H4 (cell line): ENCODE data around the gene CACHD1. TPM values are rescaled to one million over a fixed set of nuclear protein-coding genes. Genes with fewer than 3 reads are reported as not detected.
A peak's percentile ranks its signal among the peaks of the same experiment; 100 is the strongest.

Experiments used
- DNase-seq: peaks from one replicate; pipeline ENCODE4 v3.0.0-alpha.2; 2015; ENCODE audit warnings: low spot score
- total RNA-seq: library from RNA; depleted of rRNA; stranded (reverse); fragments of >200 nt; shearing (Covaris generic); gene quantifications from 2 replicates; pipeline ENCODE4 v1.2.3, GENCODE V29; 2014

CACHD1 gene
- total RNA-seq, 1 experiment from 2014 or later, result 9.1 TPM

DNA sequence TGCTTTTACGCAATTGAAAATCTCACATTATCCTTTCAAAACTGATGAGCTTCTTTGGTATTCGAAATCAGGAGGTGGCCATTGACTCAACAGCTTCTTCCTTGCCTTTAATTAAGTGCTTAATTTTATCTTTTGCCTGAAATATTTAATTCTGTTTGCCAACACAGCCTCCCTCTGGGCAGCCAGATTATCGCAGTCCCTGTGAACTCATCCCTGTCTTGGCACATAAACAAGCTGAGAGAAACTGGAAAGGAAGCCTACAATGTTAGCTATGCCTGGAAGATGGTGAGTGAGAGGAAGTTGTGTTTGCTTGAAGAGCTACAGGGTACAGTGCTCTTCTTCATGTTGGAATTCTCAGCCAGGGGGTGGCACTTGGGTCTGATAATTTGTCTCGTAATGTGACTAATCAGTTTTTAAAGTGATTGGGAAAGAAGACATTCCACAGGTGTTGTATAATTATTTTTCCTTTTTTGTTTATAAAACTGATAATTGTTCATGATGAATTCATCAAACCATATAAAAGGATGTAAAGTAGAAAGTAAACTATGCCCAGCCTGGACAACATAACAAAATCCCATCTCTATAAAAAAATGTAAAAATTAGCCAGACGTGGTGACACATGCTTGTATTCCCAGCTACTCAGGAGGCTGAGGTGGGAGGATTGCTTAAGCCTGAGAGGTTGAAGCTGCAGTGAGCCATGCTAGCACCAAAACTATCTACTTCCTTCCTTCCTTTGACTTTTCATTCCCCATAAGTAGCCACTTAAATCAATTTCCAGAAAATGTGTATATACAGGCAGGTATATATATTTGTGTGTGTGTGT is 184.8 kb downstream of the CACHD1 start:
- no peak for DNase-seq

- DNase-seq, result no peak
Measured at GRCh38 chr1:64655861-64656260, 185.9 kb downstream of the CACHD1 start.

- DNase-seq, result no peak
Measured at GRCh38 chr1:64659478-64660138, 189.7 kb downstream of the CACHD1 start.

GRCh38 chr1:64663668-64664067 is 193.7 kb downstream of the CACHD1 start:
- peak; percentile 42 for DNase-seq

GRCh38 chr1:64664299-64664698 is 194.4 kb downstream of the CACHD1 start:
- no peak for DNase-seq

DNA sequence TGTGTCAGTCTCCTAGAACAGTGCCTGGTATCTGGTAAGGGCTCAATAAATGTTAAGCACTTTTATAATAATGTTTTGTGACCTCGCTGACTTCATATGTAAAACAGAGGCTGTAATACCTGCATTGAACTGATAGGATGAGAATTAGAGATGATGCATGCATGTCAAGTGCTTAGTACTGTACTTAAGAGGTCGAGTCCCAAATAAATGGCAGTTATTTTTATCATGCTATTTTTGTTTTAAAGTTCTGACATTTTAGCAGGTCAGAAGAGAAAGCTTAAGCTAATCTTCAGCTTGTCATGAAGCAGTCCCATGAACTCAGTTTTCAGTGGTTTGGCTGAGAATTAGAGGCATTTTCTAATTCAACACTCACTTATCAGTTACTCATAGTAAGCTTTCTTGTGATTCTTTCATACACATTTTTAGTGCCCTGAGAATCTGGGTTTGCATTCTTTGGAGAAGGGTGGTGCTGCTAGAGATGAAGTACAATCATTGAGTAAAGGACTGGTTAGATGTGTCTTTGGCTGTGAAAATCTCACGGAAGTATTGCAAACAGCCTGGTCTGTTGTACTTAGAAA is 199.3 kb downstream of the CACHD1 start:
- DNase-seq, result no peak

DNA sequence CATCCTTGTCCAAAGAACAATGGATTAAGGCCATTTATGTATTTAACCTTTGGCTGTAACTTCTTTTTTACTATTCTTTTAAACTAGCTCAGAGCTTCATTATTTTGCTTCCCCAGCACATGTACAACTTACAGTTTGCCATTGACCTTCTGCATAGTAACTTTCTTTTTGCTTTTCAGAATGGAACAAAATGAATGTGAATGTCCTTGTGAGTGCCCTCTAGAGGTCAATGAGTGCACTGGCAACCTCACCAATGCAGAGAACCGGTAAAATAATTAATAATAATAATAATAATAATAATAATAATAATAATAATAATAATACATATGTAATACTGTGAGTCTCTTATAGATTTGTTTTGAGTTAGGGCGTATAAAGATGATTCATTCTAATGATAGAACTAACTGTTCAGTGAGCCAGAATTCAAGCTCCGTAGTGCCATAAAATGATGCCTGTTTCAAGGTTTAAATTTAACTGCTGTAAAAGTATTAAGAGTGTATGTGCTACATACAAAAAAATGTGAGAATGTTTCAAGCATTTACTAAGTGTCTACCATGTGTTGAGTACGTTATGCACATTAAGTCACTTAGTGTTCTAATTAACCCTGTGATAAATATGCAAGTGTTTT is 205.9 kb downstream of the CACHD1 start:
- peak; percentile 29 for DNase-seq

DNA sequence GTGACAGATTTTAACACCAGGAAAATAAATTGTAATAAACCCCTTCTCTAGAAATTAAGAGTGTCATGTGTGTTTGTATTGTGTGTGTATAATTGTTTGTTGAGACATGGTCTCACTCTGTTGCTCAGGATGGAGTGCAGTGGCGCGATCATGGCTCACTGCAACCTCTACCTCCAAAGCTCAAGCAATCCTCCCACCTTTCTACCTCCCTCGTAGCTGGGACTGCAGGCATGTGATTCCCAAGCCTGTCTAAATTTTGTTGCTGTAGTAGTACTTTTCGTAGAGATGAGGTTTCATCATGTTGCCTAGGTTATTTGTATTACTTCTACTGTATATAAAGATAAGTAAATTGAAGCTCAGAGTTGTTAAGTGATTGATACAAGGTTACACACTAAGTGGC is 206.5 kb downstream of the CACHD1 start:
- DNase-seq, result no peak

DNA sequence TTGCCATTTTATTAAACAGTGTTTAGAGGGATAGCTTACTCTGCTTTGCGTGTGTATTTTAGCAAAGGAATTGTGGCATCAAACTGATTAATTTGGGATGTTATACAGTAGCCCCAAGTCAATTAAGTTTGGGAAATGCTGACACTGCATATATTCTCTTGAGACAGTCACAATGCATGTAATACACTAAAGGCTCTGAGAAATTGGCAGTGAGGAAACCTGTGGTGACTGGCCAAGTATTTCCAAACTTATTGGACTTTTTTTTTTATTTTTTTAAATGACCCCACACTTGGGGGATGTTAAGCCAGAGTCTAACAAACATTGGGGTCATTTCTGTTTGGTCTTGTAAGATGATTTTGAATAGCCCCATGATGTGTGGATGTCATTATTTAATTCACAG is 207.6 kb downstream of the CACHD1 start:
- no peak for DNase-seq

GRCh38 chr1:64678366-64678765 is 208.4 kb downstream of the CACHD1 start:
- DNase-seq, result no peak

DNA sequence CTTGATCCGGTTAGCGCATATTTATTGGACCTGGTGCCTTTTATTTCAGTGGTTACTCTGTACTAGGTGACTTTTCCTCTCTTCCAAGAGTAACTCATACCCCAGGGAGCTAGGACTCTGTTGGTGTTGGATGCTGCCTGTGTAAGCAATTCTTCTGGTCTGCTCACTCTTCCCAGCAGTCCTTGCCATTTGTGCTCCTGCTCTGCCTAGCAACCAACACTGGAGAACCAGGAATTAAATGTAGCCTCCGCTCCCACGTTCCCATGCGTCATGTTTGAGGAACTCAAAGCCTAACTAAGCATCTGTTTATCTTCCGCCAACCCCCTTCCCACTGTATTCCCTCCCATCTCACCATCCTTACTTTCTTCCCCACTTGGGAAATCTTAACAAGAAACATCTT is 209.2 kb downstream of the CACHD1 start:
- DNase-seq, result no peak

GRCh38 chr1:64680599-64680998 is 210.7 kb downstream of the CACHD1 start:
- DNase-seq, result no peak

GRCh38 chr1:64681043-64681442 is 211.1 kb downstream of the CACHD1 start:
- DNase-seq, result no peak

- no peak for DNase-seq
Measured at GRCh38 chr1:64683419-64683818, 213.5 kb downstream of the CACHD1 start.

DNA sequence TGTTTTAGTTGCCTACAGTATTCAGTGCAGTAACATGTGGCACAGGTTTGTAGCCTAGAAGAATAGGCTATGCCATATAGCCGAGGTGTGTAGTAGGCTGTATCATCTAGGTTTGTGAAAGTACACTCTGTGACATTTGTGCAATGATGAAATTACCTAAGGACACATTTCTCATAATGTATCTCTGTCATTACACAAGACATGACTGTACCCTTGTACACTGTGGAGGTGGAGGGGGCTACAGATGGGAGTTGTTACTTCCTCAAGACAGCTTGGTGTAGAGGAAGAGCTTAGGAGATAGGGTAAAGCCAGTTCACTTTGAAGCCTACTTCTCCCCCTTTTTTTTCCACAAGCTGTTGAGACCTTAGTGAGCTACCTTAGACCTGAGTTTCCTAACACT is 215.3 kb downstream of the CACHD1 start:
- no peak for DNase-seq

DNA sequence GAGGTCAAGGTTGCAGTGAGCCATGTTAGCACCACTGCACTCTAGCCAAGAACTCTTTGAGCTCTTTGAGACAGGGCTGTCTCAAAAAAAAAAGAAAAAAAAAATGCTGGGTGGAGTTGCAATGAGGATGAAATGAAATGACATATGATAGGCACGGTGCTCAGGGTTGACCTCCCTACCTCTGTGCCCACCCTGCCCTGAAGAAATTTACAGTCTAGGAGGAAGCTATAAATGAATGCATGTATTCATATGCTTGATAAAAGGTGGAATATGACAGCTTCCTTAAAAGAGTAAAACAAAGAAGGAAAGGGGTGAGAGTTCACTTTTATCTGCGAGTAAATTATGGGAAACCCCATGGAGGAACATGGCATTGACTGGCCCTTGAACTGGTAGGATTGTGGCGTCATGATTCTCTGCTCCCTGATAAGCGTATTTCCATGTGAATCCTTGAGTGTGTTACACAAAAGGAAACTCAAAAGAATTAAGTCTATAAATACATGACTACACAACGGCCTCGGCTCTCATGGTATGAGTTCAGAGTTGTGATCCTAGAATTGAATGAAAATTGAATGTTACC is 215.9 kb downstream of the CACHD1 start:
- DNase-seq, result no peak

GRCh38 chr1:64686828-64687724 is 217.1 kb downstream of the CACHD1 start:
- peak; percentile 55 for DNase-seq

- no peak for DNase-seq
Measured at GRCh38 chr1:64687725-64688327, 217.9 kb downstream of the CACHD1 start.

DNA sequence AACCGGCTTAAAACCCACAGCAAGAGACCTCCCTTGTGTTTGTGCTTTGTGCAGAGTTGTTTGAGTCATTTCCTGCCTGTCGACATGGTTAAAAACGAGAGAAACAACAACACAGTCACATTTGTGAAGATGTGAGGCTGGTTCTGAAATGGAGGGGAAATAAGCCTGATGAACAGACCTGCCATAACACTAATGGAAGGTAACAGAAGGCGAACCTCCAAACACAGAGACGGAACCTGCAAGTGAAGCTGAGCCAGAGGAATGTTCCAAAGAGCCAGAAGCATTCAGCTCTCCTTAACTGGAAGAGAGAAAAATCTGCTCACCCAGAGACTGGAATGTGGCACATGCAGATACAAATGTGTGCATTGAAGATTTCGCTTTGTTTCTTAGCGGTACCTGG is 221.7 kb downstream of the CACHD1 start:
- peak; percentile 33 for DNase-seq

DNA sequence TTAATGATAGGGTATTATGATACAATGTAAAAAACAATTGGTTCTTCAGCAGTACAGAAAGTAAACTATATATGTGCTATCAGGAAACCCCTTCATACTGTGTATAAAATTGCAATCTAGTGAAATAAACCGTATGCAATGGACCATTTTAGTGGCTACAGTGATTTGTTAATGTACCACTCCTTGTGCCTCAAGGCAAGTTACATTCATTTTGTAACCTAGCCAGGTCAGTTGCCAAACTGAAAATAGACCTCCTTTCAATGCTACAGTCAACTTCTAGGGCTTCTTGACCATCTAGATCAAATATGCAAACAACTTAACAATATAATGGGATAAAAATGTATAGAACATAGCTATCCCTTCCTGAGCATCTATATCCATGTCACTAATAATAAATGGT is 223.0 kb downstream of the CACHD1 start:
- peak; percentile 29 for DNase-seq

DNA sequence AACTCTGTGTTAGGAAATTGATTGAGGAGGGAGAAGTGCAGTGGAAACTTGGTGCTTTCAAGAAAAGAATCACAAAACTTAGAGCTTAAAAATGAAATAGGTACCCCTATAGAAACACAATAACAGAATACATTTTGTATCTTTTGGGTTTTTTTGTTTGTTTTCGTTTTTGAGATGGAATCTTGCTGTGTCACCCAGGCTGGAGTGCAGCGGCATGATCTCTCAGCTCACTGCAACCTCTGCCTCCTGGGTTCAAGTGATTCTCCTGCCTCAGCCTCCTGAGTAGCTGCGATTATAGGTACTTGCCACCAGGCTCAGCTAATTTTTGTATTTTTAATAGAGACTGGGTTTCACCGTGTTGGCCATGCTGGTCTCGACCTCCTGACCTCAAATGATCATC is 223.5 kb downstream of the CACHD1 start:
- DNase-seq, result no peak
